Frontal cortex (tissue), 4 donors: ENCODE data around the gene KRT6C. TPM values are rescaled to one million over a fixed set of nuclear protein-coding genes. Genes with fewer than 3 reads are reported as not detected.

Source experiments
- DNase-seq, 2 donors: peaks; one replicate each; pipeline ENCODE4 v3.0.0; 2012; ENCODE audit warnings: low spot score in 2 of 2
- FAIRE-seq: peaks from 2 replicates; lab custom pipeline; 2012; peaks lifted over from hg19 to GRCh38; lab: Jason Lieb, UNC
- total RNA-seq: library from RNA; depleted of rRNA; stranded (reverse); fragments of >200 nt; gene quantifications from one replicate; pipeline ENCODE4 v1.2.3, GENCODE V29; 2014
- donor health status: control.
- donor health status: control.
- donor health status: control.

KRT6C gene
- total RNA-seq = not detected

GRCh38 chr12:52473768-52474167, at the start of gene KRT6C:
KRT6C (minus strand) TSS chr12:52473805; CDS start chr12:52473737, 68 bp downstream.
- no peak for DNase-seq
- FAIRE-seq = no peak

GRCh38 chr12:52522346-52523011, 48.9 kb upstream of the KRT6C start:
- no peak for FAIRE-seq
- no peak for DNase-seq

GRCh38 chr12:52521568-52522266, 48.1 kb upstream of the KRT6C start:
- no peak for FAIRE-seq

GRCh38 chr12:52521175-52521567, 47.6 kb upstream of the KRT6C start:
- DNase-seq (no peak), FAIRE-seq (no peak)

More at GRCh38 chr12:52521568-52522266, 48.1 kb upstream of the KRT6C start:
- DNase-seq = no peak

GRCh38 chr12:52519826-52520662, 46.4 kb upstream of the KRT6C start, which contains the start of gene KRT5:
KRT5 (minus strand) TSS chr12:52520394; CDS start chr12:52520296, 98 bp downstream.
- DNase-seq = no peak
- no peak for FAIRE-seq

- FAIRE-seq = no peak
- no peak for DNase-seq
Measured at GRCh38 chr12:52519387-52519703, 45.7 kb upstream of the KRT6C start.

- no peak for FAIRE-seq
- no peak for DNase-seq
Measured at GRCh38 chr12:52518574-52519386, 45.2 kb upstream of the KRT6C start.

GRCh38 chr12:52517888-52518287, 44.3 kb upstream of the KRT6C start:
- FAIRE-seq (no peak), DNase-seq (no peak)

- FAIRE-seq (no peak), DNase-seq (no peak)
Measured at GRCh38 chr12:52517005-52517835, 43.6 kb upstream of the KRT6C start.

GRCh38 chr12:52515927-52516831, 42.6 kb upstream of the KRT6C start:
- no peak for DNase-seq
- no peak for FAIRE-seq

- FAIRE-seq (no peak), DNase-seq (no peak)
Measured at GRCh38 chr12:52515319-52515646, 41.7 kb upstream of the KRT6C start.

GRCh38 chr12:52514471-52515318, 41.1 kb upstream of the KRT6C start:
- no peak for FAIRE-seq
- DNase-seq = no peak

- DNase-seq (no peak), FAIRE-seq (no peak)
Measured at GRCh38 chr12:52513736-52514135, 40.1 kb upstream of the KRT6C start.

GRCh38 chr12:52508211-52508610, 34.6 kb upstream of the KRT6C start:
- DNase-seq (no peak), FAIRE-seq (no peak)

GRCh38 chr12:52506858-52507715, 33.5 kb upstream of the KRT6C start:
- DNase-seq (no peak), FAIRE-seq (no peak)

GRCh38 chr12:52502877-52503276, 29.3 kb upstream of the KRT6C start:
- FAIRE-seq = no peak

More at GRCh38 chr12:52502877-52503276, 29.3 kb upstream of the KRT6C start:
- DNase-seq = no peak
